Measurements from ENCODE around the gene CDC34. TPM values are rescaled to one million over a fixed set of nuclear protein-coding genes. Genes with fewer than 3 reads are reported as not detected.

CDC34 gene
- total and polyA plus RNA-seq, 9 of the 15 experiments (the other 6 are each of a cell fraction or from before 2014, with no cell fraction given) = 0.80 to 203 (median 65.5) TPM

- TF ChIP-seq CREB5 (CRISPR knock-in tag; IDR thresholded peaks at IDR 0.05) = no peak
- no peak for TF ChIP-seq KLF13 (tag; IDR thresholded peaks at IDR 0.05; ENCODE audit: borderline replicate concordance, low read depth)
- TF ChIP-seq CCAR2 (IDR thresholded peaks at IDR 0.05; ENCODE audit: low read depth, low read length) = no peak
- TF ChIP-seq ZNF282 (CRISPR knock-in tag; IDR thresholded peaks at IDR 0.05) = no peak
- no peak for TF ChIP-seq RNF2 (IDR thresholded peaks at IDR 0.05)
- TF ChIP-seq ATF4 (CRISPR knock-in tag; IDR thresholded peaks at IDR 0.05) = no peak; the same call in 1 of the 2 replicates
- TF ChIP-seq ILF3 (IDR thresholded peaks at IDR 0.05; ENCODE audit: borderline replicate concordance) = no peak
- no peak for TF ChIP-seq CLOCK (CRISPR knock-in tag; IDR thresholded peaks at IDR 0.05; ENCODE audit: borderline replicate concordance)
- 0 out of 2 replicates have a peak, but pooled peaks have one; percentile 3 for TF ChIP-seq JUND (IDR thresholded peaks at IDR 0.05; ENCODE audit: borderline replicate concordance, low read depth, low read length)
- no peak; the same call in 1 of the 3 replicates for TF ChIP-seq JUND (tag; IDR thresholded peaks at IDR 0.05; ENCODE audit: borderline replicate concordance, low read depth, low read length)
- peak; percentile 93 for TF ChIP-seq SIN3B (IDR thresholded peaks at IDR 0.05; ENCODE audit: low read depth)
- TF ChIP-seq BRCA1 (IDR thresholded peaks at IDR 0.05) = no peak
- no peak for TF ChIP-seq BRCA1 (CRISPR knock-in tag; IDR thresholded peaks at IDR 0.05)
- no peak for TF ChIP-seq HES1 (IDR thresholded peaks at IDR 0.05; ENCODE audit: low read depth)
- TF ChIP-seq ZNF175 (CRISPR knock-in tag; IDR thresholded peaks at IDR 0.05; ENCODE audit: low read depth) = peak; percentile 97
- peak in 1 of 2 experiments; percentile 53; a peak in 1 of 4 replicates for TF ChIP-seq MNT (conservative IDR thresholded peaks at IDR 0.05)
- TF ChIP-seq ARID3A (IDR thresholded peaks at IDR 0.05; ENCODE audit: borderline replicate concordance, low read depth, low read length) = no peak
Observed at GRCh38 chr19:507286-508203, 24.0 kb upstream of the CDC34 start, which contains the start of gene TPGS1 (continued).

All from K562 (cell line).